ENCODE results near the gene SNRK. TPM values are rescaled to one million over a fixed set of nuclear protein-coding genes. Genes with fewer than 3 reads are reported as not detected.

SNRK gene
- total and polyA plus RNA-seq, 10 donors, result 12.0 to 121 (median 99.2) TPM

DNA sequence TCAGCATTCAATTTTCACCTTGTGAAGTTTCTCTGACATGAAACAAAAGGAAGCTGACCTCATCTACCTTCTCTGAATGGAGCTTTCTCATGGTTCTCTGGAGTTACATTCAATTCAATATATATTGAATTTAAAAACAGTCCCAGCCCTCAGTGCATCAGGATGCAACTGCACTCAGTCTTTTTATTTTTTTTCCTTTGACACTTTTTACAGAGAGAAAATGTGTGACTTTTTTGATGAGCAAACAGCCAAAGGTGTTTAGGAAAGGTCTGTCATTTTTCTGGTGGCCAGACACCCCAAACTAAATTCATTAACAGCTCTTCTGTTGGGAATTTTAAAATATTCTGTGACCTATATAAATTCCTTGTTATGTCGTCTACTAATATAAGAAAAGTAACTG is 19.3 kb upstream of the SNRK start:
- WGBS, 5 donors, result 84 to 94% (median 87%) methylated on average over 1 of the region's 1 CpG
- intact Hi-C loops (cut with DNase I; ENCODE audit: low total_unique reads), result no loop called here
- no peak overlapping the region for H3K27ac ChIP-seq

DNA sequence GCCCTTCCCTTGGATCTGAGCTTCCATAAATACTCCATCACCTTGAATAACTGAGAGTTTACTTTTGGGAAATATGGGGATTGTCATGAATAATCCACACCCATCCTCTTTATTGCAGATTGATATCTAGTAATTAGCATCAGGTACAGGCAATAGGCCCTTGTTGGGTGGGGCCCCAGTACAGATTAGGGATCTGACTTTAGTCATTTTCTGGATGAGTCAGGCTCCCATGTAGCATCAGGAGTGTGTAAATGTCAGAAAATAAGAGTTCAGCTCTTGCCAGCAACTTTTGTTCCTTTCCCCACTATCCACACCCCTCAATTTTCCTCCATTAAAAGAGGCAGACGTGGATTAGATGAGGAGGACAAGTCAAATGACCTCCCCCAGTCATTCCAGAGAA is 17.7 kb upstream of the SNRK start:
- no peaks in the 10 kb centered on the region for H3K36me3 ChIP-seq
- WGBS, 5 donors, result 86 to 97% (median 91%) methylated on average over 1 of the region's 1 CpG
- no peak overlapping the region for H3K4me3 ChIP-seq
- no peak for TF ChIP-seq POLR2AphosphoS5 (IDR thresholded peaks at IDR 0.05)
- no peak for TF ChIP-seq POLR2A (IDR thresholded peaks at IDR 0.05)
- TF ChIP-seq, protein P1, sequence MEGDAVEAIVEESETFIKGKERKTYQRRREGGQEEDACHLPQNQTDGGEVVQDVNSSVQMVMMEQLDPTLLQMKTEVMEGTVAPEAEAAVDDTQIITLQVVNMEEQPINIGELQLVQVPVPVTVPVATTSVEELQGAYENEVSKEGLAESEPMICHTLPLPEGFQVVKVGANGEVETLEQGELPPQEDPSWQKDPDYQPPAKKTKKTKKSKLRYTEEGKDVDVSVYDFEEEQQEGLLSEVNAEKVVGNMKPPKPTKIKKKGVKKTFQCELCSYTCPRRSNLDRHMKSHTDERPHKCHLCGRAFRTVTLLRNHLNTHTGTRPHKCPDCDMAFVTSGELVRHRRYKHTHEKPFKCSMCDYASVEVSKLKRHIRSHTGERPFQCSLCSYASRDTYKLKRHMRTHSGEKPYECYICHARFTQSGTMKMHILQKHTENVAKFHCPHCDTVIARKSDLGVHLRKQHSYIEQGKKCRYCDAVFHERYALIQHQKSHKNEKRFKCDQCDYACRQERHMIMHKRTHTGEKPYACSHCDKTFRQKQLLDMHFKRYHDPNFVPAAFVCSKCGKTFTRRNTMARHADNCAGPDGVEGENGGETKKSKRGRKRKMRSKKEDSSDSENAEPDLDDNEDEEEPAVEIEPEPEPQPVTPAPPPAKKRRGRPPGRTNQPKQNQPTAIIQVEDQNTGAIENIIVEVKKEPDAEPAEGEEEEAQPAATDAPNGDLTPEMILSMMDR (IDR thresholded peaks at IDR 0.05 in 8 of 11, conservative IDR thresholded peaks at IDR 0.05 in 3 of 11), result no peak
- H3K4me1 ChIP-seq, result no peaks in the 10 kb centered on the region
- DNase-seq, result no peak
- no peak overlapping the region for H3K27ac ChIP-seq
- H3K9me3 ChIP-seq, result no peaks in the 10 kb centered on the region
- intact Hi-C loops (cut with DNase I; ENCODE audit: low total_unique reads), result no loop called here
- H3K27me3 ChIP-seq (replicated peaks in 1 of 7), result no peaks in the 10 kb centered on the region

More for the DNA sequence above, 19.3 kb upstream of the SNRK start:
- Histone ChIP-seq H3K36me3 (no peaks in the 10 kb centered on the region), H3K9me3 (no peaks in the 10 kb centered on the region), H3K27me3 (replicated peaks in 1 of 7) (no peaks in the 10 kb centered on the region), H3K4me1 (no peaks in the 10 kb centered on the region), H3K4me3 (no peak overlapping the region)
- no peak for DNase-seq
- TF ChIP-seq POLR2AphosphoS5 (IDR thresholded peaks at IDR 0.05), result no peak
- TF ChIP-seq, protein P1 (IDR thresholded peaks at IDR 0.05 in 8 of 11, conservative IDR thresholded peaks at IDR 0.05 in 3 of 11), result no peak
- no peak for TF ChIP-seq POLR2A (IDR thresholded peaks at IDR 0.05)

DNA sequence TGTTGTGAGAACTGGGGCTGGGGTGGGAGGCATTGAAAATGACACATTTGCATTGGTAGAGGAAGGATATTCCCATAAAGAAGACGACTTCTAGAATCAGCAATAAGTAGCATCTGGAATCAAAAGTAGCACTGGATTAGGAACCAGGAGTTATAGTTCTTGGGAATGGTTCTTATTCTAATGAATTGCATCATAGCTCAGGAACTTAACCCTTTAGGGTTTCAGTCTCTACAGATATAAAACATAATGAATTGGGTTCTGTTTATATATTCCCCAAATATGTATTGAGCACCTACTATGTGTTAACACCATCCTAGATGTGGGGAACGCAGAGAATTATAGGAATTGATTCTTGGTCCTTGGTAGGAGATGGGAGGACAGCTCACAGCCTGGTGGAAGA is 16.3 kb upstream of the SNRK start:
- intact Hi-C loops (cut with DNase I; ENCODE audit: low total_unique reads), result no loop called here
- H3K27ac ChIP-seq, result no peak overlapping the region
- no peaks in the 10 kb centered on the region for H3K9me3 ChIP-seq
- H3K4me3 ChIP-seq, result no peak overlapping the region
- H3K4me1 ChIP-seq, result no peaks in the 10 kb centered on the region
- 73 to 86% (median 85%) methylated on average over 2 of the region's 2 CpGs for WGBS, 5 donors
- H3K36me3 ChIP-seq, result no peaks in the 10 kb centered on the region
- H3K27me3 ChIP-seq (replicated peaks in 1 of 7), result no peaks in the 10 kb centered on the region
- TF ChIP-seq, protein P1 (IDR thresholded peaks at IDR 0.05 in 8 of 11, conservative IDR thresholded peaks at IDR 0.05 in 3 of 11), result no peak
- TF ChIP-seq POLR2A (IDR thresholded peaks at IDR 0.05) (no peak), POLR2AphosphoS5 (IDR thresholded peaks at IDR 0.05) (no peak)
- DNase-seq, result no peak

DNA sequence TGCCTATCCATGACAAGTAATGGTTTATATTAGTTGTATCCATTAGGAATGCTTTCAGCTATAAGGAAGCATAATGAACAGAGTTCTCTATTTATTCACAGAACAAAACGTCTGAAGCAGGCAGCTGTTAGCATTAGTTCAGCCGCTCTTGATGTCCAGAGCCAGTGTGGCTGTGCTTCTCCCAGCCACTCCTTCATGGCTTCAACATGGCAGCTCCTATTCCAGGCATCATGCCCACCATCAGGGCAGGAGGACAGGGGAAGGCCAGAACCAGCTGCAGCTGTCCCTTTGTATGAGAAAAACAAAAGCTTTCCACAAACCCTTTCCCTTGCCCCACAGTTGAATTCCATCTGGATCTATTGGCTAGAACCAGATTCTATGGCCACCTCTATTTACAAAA is 12.9 kb upstream of the SNRK start:
- H3K9me3 ChIP-seq, result no peaks in the 10 kb centered on the region
- TF ChIP-seq, protein P1 (IDR thresholded peaks at IDR 0.05 in 8 of 11, conservative IDR thresholded peaks at IDR 0.05 in 3 of 11), result no peak
- TF ChIP-seq POLR2A (IDR thresholded peaks at IDR 0.05), result no peak
- no peak for TF ChIP-seq POLR2AphosphoS5 (IDR thresholded peaks at IDR 0.05)
- H3K4me3 ChIP-seq, result no peak overlapping the region
- no peak overlapping the region for H3K27ac ChIP-seq
- 85 to 93% (median 89%) methylated on average over 2 of the region's 2 CpGs for WGBS, 5 donors
- H3K36me3 ChIP-seq, result no peaks in the 10 kb centered on the region
- H3K27me3 ChIP-seq (replicated peaks in 1 of 7), result no peaks in the 10 kb centered on the region
- H3K4me1 ChIP-seq, result no peaks in the 10 kb centered on the region
- intact Hi-C loops (cut with DNase I; ENCODE audit: low total_unique reads), result no loop called here
- DNase-seq, result no peak
